GM18519 (cell line): ENCODE measurements around the gene PITPNM1.
"Not testable (repeated sequence)": the region's sequence is repeated elsewhere in the genome, so short reads cannot be mapped to it uniquely, and the experiment has no call there.

ENCODE experiments used
- ATAC-seq: cut with Tn5 transposase; IDR thresholded peaks from one replicate; pipeline ENCODE4 v1.9.1; 2021; ENCODE audit warnings: mild to moderate bottlenecking, moderate library complexity; ENCODE audit not compliant: unreplicated experiment, low FRiP score

PITPNM1 gene

DNA sequence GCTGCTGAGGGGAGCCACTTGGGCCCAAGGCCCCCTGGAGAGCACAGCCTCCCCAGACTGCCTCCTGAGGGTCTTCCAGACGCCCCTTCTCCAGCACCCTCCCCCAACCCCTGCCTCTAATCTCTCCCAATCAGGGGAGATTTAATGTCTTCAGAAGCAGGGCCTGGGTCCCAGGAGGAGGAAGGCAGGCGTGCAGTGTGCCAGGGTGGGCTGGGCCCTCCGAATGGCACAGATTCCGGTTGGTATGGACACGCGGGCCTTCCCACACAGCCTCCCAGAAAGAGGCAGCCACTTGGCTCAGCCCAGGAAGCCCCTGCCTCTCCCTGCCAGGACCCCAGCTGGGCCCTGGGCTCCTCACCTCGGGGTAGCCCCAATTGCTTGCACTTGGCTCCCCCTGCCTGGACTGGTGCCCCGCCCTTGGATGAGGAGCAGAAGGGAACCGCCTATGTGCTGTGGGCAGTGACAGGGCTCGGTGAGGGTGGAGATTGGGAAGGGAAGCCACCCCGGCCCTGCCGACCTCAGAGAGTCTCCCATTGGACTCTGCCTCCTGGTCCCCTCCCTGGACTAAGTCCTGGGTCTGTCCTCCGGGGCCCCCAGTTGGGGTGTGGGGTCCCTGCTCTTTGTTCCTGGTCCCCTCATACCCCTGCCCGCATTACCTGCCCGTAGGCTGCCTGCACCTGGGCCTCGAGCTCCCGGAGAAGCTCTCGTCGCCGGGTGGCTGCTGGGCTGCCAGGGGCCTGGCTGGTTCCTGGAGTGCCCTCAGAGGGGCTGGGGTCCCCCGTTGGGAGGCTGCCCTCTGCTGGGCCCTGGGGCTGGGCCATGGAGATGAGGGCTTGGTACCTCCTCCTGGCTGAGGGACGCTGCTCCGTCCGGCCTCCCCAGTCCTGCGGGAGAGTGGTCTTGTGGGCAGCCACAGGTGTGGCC lies 18.7 kb upstream of the PITPNM1 start:
- no peak for ATAC-seq

GRCh38 chr11:67522844-67523555 lies 17.8 kb upstream of the PITPNM1 start, which contains the start of gene CABP2:
Gene CABP2 (minus strand): TSS chr11:67523446. CDS start chr11:67523326, 120 bp downstream.
- no peak for ATAC-seq

GRCh38 chr11:67522338-67522737 lies 17.2 kb upstream of the PITPNM1 start:
- no peak for ATAC-seq

- ATAC-seq = no peak
These were observed 16.8 kb upstream of the PITPNM1 start for GRCh38 chr11:67521924-67522323.

GRCh38 chr11:67520856-67521824 lies 16.0 kb upstream of the PITPNM1 start:
- no peak for ATAC-seq

GRCh38 chr11:67519726-67520125 lies 14.6 kb upstream of the PITPNM1 start:
- no peak for ATAC-seq

- no peak for ATAC-seq
These were observed 12.8 kb upstream of the PITPNM1 start for GRCh38 chr11:67517784-67518552.

GRCh38 chr11:67516806-67517205 lies 11.6 kb upstream of the PITPNM1 start:
- no peak for ATAC-seq

- ATAC-seq = no peak
These were observed 9.0 kb upstream of the PITPNM1 start for GRCh38 chr11:67514116-67514515.

DNA sequence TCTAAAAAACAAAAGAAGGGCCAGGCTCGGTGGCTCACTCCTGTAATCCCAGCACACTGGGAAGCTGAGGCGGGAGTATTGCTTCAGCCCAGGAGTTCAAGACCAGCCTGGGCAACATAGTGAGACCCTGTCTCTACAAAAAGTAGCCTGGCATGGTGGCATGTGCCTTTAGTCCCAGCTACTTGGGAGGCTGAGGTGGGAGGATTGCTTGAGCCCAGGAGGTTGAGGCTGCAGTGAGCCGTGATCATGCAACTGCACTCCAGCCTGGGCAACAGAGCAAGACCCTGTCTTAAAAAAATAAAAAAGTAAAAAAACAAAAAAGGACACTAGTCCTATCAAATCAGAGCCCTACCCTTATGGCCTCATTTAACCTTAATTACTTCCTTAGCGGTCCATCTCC lies 6.4 kb upstream of the PITPNM1 start:
- not testable (repeated sequence) for ATAC-seq

GRCh38 chr11:67510023-67510345 lies 4.8 kb upstream of the PITPNM1 start:
- no peak for ATAC-seq

- peak; percentile 25 for ATAC-seq
These were observed 3.4 kb upstream of the PITPNM1 start for GRCh38 chr11:67508486-67509121.

DNA sequence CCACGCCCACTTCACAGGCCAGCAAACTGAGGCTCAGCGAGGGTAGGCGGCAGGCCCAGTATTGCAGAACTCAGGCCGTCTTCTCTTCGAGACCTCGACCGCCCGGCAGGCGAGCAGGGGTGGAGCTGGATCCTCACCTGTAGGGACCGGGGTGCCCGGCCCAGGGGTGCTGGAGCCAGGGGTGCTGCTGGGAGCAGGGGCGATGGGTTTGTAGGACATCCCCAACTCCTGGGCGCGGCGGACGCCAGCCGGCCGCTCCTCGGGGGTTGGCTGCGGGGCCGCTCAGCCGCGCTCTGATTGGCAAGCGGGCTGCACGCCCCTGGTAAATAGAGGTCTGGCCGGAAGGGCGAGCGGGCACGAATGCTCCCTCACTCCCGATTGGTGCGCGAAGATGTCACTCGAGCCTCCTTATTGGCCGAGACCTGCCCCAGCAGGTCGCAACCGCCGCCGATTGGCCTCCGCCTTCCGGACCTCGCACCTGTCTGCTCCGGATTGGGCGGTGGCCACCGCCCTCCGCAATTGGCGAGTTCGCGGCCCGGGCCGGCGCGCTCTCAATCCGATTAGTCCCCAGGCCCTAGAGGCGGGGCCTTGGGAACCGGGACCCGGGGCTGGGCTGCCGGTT lies 2.8 kb upstream of the PITPNM1 start, which contains the start of gene CDK2AP2:
CDK2AP2 (minus strand) TSS at position 299 of the 622 bp plus-strand sequence; CDS start at position 219, 80 bp downstream.
- peak; percentile 60 for ATAC-seq

DNA sequence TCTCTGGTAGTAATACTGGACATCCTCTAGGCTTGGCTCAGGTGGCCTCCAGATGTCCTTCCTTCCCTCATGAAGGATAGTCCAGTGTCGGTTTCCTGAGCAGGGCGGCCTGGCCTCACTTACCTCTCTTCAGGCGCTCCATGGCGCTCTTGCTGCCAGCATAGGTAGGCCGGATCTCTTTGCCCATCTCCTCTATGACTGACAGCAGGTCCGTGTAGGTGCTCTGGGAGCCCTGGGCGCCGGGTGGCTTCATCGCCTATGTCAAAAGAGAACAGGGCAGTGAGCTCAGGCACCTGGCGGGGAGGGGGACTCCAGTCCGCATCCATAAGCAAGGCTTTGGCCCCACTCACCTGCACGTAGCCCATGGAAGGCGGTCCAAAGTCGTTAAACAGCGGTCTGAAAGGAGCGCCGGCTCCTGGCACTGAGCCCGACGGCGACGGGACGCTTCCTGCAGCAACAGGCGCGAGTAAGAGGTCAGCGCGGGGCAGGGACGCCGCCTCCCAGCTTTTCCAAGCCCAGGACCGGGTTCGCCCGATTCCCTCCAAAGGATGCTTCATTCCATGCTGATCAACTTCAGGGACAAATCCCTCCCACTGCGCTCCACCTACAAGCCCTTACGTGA lies 2.2 kb upstream of the PITPNM1 start:
- ATAC-seq = no peak

DNA sequence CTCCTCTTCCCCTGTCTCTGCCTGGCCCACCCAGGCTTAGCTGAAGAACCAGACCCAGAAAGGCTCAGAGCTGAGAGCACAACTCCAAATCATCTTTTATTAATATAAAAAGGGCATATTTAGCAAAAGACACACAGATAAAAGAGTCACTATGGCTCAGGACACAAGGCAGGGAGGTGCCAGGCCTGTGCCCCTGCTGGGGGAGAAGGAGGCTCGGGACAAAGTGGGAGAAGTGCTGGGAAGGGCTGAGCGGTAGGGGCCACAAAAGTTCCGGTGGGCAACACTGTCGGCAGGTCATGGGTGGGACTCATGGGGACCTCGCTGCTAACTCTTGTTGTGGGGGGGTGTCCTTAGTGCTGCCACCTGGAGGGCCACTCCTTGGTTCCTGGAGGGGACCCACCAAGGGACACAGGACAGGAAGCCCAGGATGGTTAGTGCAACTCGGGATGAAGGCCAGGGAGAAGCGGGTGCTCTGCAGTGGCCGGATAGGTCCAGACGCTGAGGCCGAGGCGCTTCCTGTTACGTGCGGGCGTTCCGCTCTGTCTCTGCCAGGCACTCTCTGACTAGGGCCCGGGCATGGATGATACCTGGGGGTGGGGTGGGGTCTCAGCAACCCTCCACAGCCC lies 1.4 kb upstream of the PITPNM1 start:
- no peak for ATAC-seq

GRCh38 chr11:67505605-67506396 lies 638 bp upstream of the PITPNM1 start:
- no peak for ATAC-seq
